Measurements from ENCODE around the gene PTDSS2.

DNA sequence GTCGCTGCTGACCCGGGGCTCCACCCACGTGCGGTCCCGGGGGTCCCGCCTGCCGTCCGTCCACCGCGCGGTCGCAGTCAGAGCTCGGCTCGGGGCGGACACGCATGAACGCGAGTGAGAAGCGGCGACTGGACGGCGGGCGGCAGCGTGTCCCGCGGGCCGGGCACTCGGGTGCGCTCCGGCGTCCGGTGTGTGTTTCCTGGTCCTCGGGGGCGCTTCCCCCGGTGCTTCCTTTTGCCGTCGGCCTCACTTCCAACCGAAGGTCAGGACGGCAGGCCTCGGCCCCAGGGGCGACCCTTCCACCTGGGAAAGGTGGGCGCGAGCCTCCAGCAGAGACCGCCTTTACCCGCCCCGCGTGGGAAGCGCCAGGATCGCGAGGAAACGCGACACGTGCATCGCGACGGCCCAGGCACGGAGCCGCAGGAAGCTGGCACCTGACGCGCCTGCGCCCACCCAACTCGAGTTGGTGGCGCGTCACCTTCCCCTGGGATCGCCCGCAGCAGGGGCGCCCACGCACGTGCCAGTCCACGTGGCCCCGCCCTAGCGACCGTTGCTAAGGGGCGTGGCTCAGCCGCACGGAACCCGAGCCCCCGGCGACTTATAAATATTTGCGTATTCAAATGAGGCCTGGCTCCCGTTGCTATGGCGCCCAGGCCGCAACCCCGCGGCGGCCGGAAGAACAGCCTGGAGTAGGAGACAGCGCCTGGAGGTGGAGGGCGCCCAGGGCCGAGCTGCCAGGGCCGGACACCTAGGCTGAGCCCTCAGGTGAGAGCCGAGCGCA lies 87.0 kb downstream of the PTDSS2 start, which contains the start of gene LRRC56:
- TF ChIP-seq, protein P1, sequence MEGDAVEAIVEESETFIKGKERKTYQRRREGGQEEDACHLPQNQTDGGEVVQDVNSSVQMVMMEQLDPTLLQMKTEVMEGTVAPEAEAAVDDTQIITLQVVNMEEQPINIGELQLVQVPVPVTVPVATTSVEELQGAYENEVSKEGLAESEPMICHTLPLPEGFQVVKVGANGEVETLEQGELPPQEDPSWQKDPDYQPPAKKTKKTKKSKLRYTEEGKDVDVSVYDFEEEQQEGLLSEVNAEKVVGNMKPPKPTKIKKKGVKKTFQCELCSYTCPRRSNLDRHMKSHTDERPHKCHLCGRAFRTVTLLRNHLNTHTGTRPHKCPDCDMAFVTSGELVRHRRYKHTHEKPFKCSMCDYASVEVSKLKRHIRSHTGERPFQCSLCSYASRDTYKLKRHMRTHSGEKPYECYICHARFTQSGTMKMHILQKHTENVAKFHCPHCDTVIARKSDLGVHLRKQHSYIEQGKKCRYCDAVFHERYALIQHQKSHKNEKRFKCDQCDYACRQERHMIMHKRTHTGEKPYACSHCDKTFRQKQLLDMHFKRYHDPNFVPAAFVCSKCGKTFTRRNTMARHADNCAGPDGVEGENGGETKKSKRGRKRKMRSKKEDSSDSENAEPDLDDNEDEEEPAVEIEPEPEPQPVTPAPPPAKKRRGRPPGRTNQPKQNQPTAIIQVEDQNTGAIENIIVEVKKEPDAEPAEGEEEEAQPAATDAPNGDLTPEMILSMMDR (IDR thresholded peaks at IDR 0.05; ENCODE audit: low read length) = no peak
- no peak for TF ChIP-seq EZH2 (optimal IDR thresholded peaks at IDR 0.05; ENCODE audit: low read depth, low read length)
